Mucosa of descending colon (tissue), 3 donors: ENCODE data around the gene HDC. TPM values are rescaled to one million over a fixed set of nuclear protein-coding genes. Genes with fewer than 3 reads are reported as not detected.

Source experiments
- ATAC-seq: fragments of 200-7000 bp; cut with Tn5 transposase; one replicate; pipeline ENCODE4 v1.9.1; 2020; ENCODE audit warnings: mild to moderate bottlenecking, moderate library complexity
- DNase-seq, 3 donors: peaks; one replicate each; pipeline ENCODE4 v3.0.0-alpha.2; 2020
- H3K36me3 ChIP-seq: fragments of 200-600 bp; one replicate; pipeline ENCODE4 v1.8.0; 2021; ENCODE audit warnings: low read depth, mild to moderate bottlenecking
- H3K4me1 ChIP-seq: fragments of 200-600 bp; one replicate; pipeline ENCODE4 v1.8.0; 2021; ENCODE audit warnings: low read depth, mild to moderate bottlenecking
- H3K4me3 ChIP-seq: fragments of 200-600 bp; one replicate; pipeline ENCODE4 v1.8.0; 2021; ENCODE audit warnings: mild to moderate bottlenecking
- H3K9me3 ChIP-seq: fragments of 200-600 bp; one replicate; pipeline ENCODE4 v1.8.0; 2021; ENCODE audit warnings: mild to moderate bottlenecking
- CTCF ChIP-seq: fragments of 200-600 bp; IDR thresholded peaks from one replicate; pipeline ENCODE4 v1.8.0; 2022; ENCODE audit warnings: antibody characterized with exemption, mild to moderate bottlenecking
- intact Hi-C, 2 donors: fragments of 100-400 bp; cut with DNase I in 1 of 2; cut with micrococcal nuclease in 1 of 2; formaldehyde crosslinking; loops; one replicate each; pipeline versions ENCODE4 v1.11.0 to v1.11.1; 2022; cut with DNase I, micrococcal nuclease
- total RNA-seq, 3 donors: library from RNA; stranded (reverse); fragmentation: NEBNext Ultra II Directional in 2 of 3; extraction: Animal tissue kit (Norgen Biotek cat#: 25700) in 2 of 3; gene quantifications; one replicate each; pipeline versions ENCODE4 v1.2.1 to v1.2.4, GENCODE V29; 2021 to 2023
- donor health status: DM: no; HTN: no; CAD: no; lungs with moderate emphysema.
- donor health status: DM: no; HTN: no; CAD: no.
- donor health status: DM: no; HTN: yes; CAD: no.

The HDC gene
- total RNA-seq, 3 donors from 2014 or later = 0.52 to 5.0 (median 4.9) TPM

- ATAC-seq = no peak
- no peaks in the 10 kb centered on the region for H3K4me1 ChIP-seq
- no peak for TF ChIP-seq CTCF
Measured at GRCh38 chr15:50256188-50257041, 9.1 kb downstream of the HDC start.

GRCh38 chr15:50252556-50252955 is 13.0 kb downstream of the HDC start:
- H3K9me3 ChIP-seq = no peaks in the 10 kb centered on the region
- no peaks in the 10 kb centered on the region for H3K4me1 ChIP-seq
- intact Hi-C loops = no loop called here
- H3K4me3 ChIP-seq = no peak overlapping the region
- ATAC-seq = no peak
- TF ChIP-seq CTCF = no peak
- DNase-seq = no peak
- no peaks in the 10 kb centered on the region for H3K36me3 ChIP-seq

More at GRCh38 chr15:50256188-50257041, 9.1 kb downstream of the HDC start:
- Histone ChIP-seq H3K4me3 (no peak overlapping the region), H3K9me3 (no peaks in the 10 kb centered on the region), H3K36me3 (no peaks in the 10 kb centered on the region)
- DNase-seq = no peak
- intact Hi-C loops = no loop called here

GRCh38 chr15:50251638-50252182 is 13.8 kb downstream of the HDC start:
- no peaks in the 10 kb centered on the region for H3K4me1 ChIP-seq
- no peak for ATAC-seq
- DNase-seq = no peak
- H3K36me3 ChIP-seq = no peaks in the 10 kb centered on the region
- H3K4me3 ChIP-seq = no peak overlapping the region
- intact Hi-C loops = no loop called here
- no peaks in the 10 kb centered on the region for H3K9me3 ChIP-seq
- TF ChIP-seq CTCF = no peak

GRCh38 chr15:50250760-50251394 is 14.6 kb downstream of the HDC start:
- intact Hi-C loops = no loop called here
- no peaks in the 10 kb centered on the region for H3K36me3 ChIP-seq
- no peak for DNase-seq
- no peak overlapping the region for H3K4me3 ChIP-seq
- H3K9me3 ChIP-seq = no peaks in the 10 kb centered on the region
- no peaks in the 10 kb centered on the region for H3K4me1 ChIP-seq
- no peak for ATAC-seq
- no peak for TF ChIP-seq CTCF

GRCh38 chr15:50249704-50250103 is 15.8 kb downstream of the HDC start:
- no peak for TF ChIP-seq CTCF
- Histone ChIP-seq H3K36me3 (no peaks in the 10 kb centered on the region), H3K4me3 (no peak overlapping the region), H3K9me3 (no peaks in the 10 kb centered on the region), H3K4me1 (no peaks in the 10 kb centered on the region)
- ATAC-seq (no peak), DNase-seq (no peak)
- intact Hi-C loops = no loop called here
